Left lung (tissue), 10 donors: ENCODE results near the gene CA12. TPM values are rescaled to one million over a fixed set of nuclear protein-coding genes. Genes with fewer than 3 reads are reported as not detected.

Source experiments
- ATAC-seq: fragments of 200-7000 bp; cut with Tn5 transposase; one replicate; pipeline ENCODE4 v1.9.1; 2020; ENCODE audit warnings: moderate library complexity
- DNase-seq, 4 donors: peaks; one replicate each; pipeline ENCODE4 v3.0.0-alpha.2; 2013 to 2020
- H3K27ac ChIP-seq, 2 donors: fragments of 200-600 bp; sonication (generic) in 1 of 2; one replicate each; pipeline versions ENCODE4 v1.5.0 to v1.8.0; 2020 to 2021
- H3K27me3 ChIP-seq, 2 donors: fragments of 200-600 bp; sonication (generic) in 1 of 2; one replicate each; pipeline versions ENCODE4 v1.5.0 to v1.8.0; 2020 to 2021
- H3K36me3 ChIP-seq, 2 donors: fragments of 200-600 bp; sonication (generic) in 1 of 2; one replicate each; pipeline versions ENCODE4 v1.5.0 to v1.8.0; 2020 to 2021
- H3K4me1 ChIP-seq, 2 donors: fragments of 200-600 bp; one replicate each; pipeline ENCODE4 v1.8.0; 2021
- H3K4me3 ChIP-seq, 2 donors: fragments of 200-600 bp; sonication (generic) in 1 of 2; one replicate each; pipeline versions ENCODE4 v1.5.0 to v1.8.0; 2020 to 2021; ENCODE audit warnings: mild to moderate bottlenecking in 1 of 2
- H3K9me3 ChIP-seq, 2 donors: fragments of 200-600 bp; sonication (generic) in 1 of 2; one replicate each; pipeline versions ENCODE4 v1.5.0 to v1.8.0; 2020 to 2021
- intact Hi-C, 2 donors: fragments of 100-400 bp; cut with DNase I; formaldehyde crosslinking; loops; one replicate each; pipeline versions ENCODE4 v1.11.2 to v1.14.2; 2022
- polyA plus RNA-seq, 6 donors: library from polyadenylated mRNA; unstranded; fragments of 120-200 nt; gene quantifications; one replicate each; pipeline ENCODE4 v1.2.1, GENCODE V29; 2013; ENCODE audit not compliant: insufficient read length in 6 of 6
- total RNA-seq, 2 donors: library from RNA; stranded (reverse); fragmentation: NEBNext Ultra II Directional; extraction: Animal tissue kit (Norgen Biotek cat#: 25700); gene quantifications; one replicate each; pipeline ENCODE4 v1.2.1, GENCODE V29; 2021
- TF ChIP-seq, protein P1 (sequence below), 2 donors: fragments of 200-600 bp; sonication (generic) in 1 of 2; IDR thresholded peaks; one replicate each; pipeline versions ENCODE4 v1.5.0 to v1.8.0; 2021; ENCODE audit warnings: antibody characterized with exemption in 2 of 2
- donor health status: DM: no; HTN: yes; CAD: no.
- donor health status: DM: no; HTN: no; CAD: no.

CA12 gene
- total and polyA plus RNA-seq, 8 donors, result 1.6 to 20.5 (median 5.6) TPM

DNA sequence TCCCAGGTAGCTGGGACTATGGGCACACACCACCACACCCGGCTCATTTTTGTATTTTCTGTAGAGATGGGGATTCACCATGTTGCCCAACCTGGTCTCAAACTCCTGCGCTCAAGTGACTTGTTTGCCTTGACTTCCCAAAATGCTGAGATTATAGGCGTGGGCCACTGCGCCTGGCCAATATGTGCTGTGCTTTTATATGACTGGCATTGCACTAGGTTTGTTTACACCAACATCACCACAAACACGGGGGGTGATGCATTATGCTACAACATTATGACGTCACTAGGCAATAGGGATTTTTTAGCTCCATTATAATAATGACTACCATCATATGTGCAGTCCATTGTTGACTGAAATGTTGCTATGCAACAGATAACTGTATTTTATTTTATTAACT lies 97.3 kb downstream of the CA12 start:
- TF ChIP-seq, protein P1, sequence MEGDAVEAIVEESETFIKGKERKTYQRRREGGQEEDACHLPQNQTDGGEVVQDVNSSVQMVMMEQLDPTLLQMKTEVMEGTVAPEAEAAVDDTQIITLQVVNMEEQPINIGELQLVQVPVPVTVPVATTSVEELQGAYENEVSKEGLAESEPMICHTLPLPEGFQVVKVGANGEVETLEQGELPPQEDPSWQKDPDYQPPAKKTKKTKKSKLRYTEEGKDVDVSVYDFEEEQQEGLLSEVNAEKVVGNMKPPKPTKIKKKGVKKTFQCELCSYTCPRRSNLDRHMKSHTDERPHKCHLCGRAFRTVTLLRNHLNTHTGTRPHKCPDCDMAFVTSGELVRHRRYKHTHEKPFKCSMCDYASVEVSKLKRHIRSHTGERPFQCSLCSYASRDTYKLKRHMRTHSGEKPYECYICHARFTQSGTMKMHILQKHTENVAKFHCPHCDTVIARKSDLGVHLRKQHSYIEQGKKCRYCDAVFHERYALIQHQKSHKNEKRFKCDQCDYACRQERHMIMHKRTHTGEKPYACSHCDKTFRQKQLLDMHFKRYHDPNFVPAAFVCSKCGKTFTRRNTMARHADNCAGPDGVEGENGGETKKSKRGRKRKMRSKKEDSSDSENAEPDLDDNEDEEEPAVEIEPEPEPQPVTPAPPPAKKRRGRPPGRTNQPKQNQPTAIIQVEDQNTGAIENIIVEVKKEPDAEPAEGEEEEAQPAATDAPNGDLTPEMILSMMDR (IDR thresholded peaks at IDR 0.05), result no peak

DNA sequence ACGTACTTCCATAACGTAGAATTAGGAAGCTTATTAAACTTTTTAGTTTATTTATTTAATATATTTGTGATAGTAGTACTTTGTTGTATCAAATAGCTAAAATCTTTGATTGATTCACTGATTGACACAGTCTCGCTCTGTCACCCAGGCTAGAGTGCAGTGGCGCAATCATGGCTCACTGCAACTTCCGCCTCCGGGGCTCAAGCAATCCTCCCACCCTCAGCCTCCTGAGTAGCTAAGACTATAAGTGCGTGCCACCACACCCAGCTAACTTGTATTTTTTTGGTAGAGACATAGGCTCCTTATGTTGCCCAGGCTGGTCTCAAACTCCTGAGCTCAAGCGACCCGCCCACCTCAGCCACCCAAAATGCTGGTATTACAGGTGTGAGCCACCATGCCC lies 98.5 kb downstream of the CA12 start:
- H3K27me3 ChIP-seq, result no peaks in the 10 kb centered on the region
- intact Hi-C loops, result no loop called here
- ATAC-seq (peak; percentile 42), DNase-seq (peak in 2 of 4 donors; percentile 66 to 89)
- H3K4me3 ChIP-seq, result no peak overlapping the region
- H3K27ac ChIP-seq, result peak overlapping the region; percentile 28 to 82
- peaks cover 0 to 24% of the 10 kb centered on the region in 2 donors for H3K36me3 ChIP-seq
- peaks cover 11 to 49% of the 10 kb centered on the region in 2 donors for H3K4me1 ChIP-seq
- TF ChIP-seq, protein P1 (IDR thresholded peaks at IDR 0.05), result no peak
- no peaks in the 10 kb centered on the region for H3K9me3 ChIP-seq

More for the DNA sequence above, 97.3 kb downstream of the CA12 start:
- ATAC-seq (no peak), DNase-seq (no peak)
- H3K27ac ChIP-seq, result no peak overlapping the region
- no peak overlapping the region for H3K4me3 ChIP-seq
- H3K9me3 ChIP-seq, result no peaks in the 10 kb centered on the region
- H3K27me3 ChIP-seq, result no peaks in the 10 kb centered on the region
- intact Hi-C loops, result no loop called here
- peaks cover 0 to 27% of the 10 kb centered on the region in 2 donors for H3K36me3 ChIP-seq
- peaks cover 11 to 53% of the 10 kb centered on the region in 2 donors for H3K4me1 ChIP-seq

DNA sequence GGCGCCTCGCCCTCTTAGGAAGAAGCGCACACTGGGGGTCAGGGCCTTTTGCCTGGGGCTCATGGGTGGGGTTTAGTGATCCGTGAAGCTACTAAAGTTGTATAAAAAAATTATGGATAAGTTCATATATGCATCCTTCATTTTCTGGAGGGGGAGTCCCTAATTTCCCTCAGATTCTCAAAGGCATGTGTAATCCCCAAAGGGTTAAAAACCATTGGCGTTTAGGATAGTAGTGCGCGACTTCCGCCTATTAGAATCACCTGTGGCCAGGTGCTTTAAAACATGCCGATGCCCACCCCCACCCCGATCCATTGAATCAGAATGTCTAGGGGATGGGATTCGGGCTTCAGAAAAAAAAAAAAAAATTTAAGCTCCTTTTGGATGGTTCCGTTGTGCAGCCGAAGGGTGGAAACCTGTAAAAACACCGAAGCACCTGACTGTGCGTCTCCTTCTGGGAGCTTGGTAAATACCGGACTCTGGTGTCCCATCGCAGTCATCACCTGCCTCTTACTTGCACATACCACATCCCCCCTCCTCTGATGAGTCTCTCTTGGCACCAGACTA lies 103.7 kb downstream of the CA12 start:
- Histone ChIP-seq H3K36me3 (peaks cover 0 to 4% of the 10 kb centered on the region in 2 donors), H3K4me3 (peak overlapping the region; percentile 67 to 68), H3K27ac (peak overlapping the region; percentile 82 to 84), H3K4me1 (peaks cover 14 to 39% of the 10 kb centered on the region in 2 donors), H3K9me3 (no peaks in the 10 kb centered on the region), H3K27me3 (no peaks in the 10 kb centered on the region)
- TF ChIP-seq, protein P1 (IDR thresholded peaks at IDR 0.05), result no peak
- DNase-seq (no peak), ATAC-seq (peak; percentile 28)
- intact Hi-C loops, result loop anchor here in 1 of 2 donors (5.0 kb wide), 1 partner anchor 91 kb away; the partner anchor contains the start of gene RAB8B

DNA sequence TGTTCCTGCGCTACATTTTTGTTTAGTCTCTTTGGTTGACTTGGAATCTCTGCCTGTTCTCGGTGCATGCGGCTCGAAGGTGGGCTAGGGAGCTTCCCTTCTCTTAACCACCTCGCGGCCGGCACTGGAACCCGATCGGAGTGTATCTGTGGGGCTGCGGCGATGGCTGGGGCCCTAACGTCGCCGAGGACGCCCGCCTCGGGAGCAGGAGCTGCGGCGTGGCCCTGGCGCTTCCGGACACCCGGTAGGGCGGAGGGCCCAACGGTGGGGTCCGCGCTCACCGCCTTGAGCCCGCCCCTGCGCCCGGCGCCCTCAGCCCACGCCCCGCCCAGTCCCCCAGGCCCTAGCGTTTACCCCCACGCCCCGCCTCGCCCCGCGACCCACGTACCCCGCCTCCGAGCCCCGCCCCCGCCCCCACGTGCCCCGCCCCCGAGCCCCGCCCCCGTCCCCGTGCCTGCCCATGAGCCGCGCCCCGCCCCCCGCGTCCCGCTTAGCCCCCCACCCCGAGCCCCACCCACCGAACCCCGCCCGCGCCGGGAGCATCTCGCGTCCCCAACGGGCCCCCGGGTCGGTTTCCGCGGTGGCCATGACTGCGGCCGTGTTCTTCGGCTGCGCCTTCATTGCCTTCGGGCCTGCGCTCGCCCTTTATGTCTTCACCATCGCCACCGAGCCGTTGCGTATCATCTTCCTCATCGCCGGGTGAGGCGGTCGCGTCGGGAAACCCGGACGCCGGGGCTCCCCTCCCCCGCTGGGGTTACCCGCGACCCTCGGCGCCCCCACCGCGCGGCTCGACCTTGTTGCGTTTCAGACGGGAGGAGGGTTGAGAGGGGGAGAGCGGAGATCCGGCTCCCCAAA lies 104.4 kb downstream of the CA12 start, which contains the start of gene APH1B:
APH1B (plus strand) TSS at position 568 of the 855 bp plus-strand sequence; CDS start at position 587, 19 bp downstream.
- peak within 1 kb of the TSS; percentile 67 to 68 for H3K4me3 ChIP-seq
- peak within 1 kb of the TSS; percentile 82 to 84 for H3K27ac ChIP-seq
- intact Hi-C loops, result loop anchor here in 1 of 2 donors (5.0 kb wide), 1 partner anchor 90 kb away; the partner anchor contains the start of gene RAB8B
- peaks cover 0 to 4% of the 10 kb centered on the region in 2 donors for H3K36me3 ChIP-seq
- TF ChIP-seq, protein P1 (IDR thresholded peaks at IDR 0.05), result no peak
- ATAC-seq (peak; percentile 95), DNase-seq (peak; percentile 83 to 96 (median 90))
- no peaks in the 10 kb centered on the region for H3K27me3 ChIP-seq
- no peaks in the 10 kb centered on the region for H3K9me3 ChIP-seq
- H3K4me1 ChIP-seq, result peaks cover 12 to 32% of the 10 kb centered on the region in 2 donors
